Sciatic nerve (tissue), 2 donors: ENCODE data around the gene RNU6-9. TPM values are rescaled to one million over a fixed set of nuclear protein-coding genes. Genes with fewer than 3 reads are reported as not detected.
A peak's percentile ranks its signal among the peaks of the same experiment; 100 is the strongest.

Experiments used
- ATAC-seq: fragments of 200-7000 bp; cut with Tn5 transposase; one replicate; pipeline ENCODE4 v1.9.1; 2020; ENCODE audit warnings: mild to moderate bottlenecking, moderate library complexity
- DNase-seq: peaks from one replicate; pipeline ENCODE4 v3.0.0-alpha.2; 2020; ENCODE audit warnings: low spot score
- intact Hi-C: fragments of 100-400 bp; cut with DNase I; formaldehyde crosslinking; loops from one replicate; pipeline ENCODE4 v1.14.2; 2022
- total RNA-seq: library from RNA; stranded (reverse); fragmentation: NEBNext Ultra II Directional; extraction: Animal tissue kit (Norgen Biotek cat#: 25700); gene quantifications from one replicate; pipeline ENCODE4 v1.2.1, GENCODE V29; 2021
- donor health status: DM: no; HTN: no; CAD: no.
- donor health status: DM: no; HTN: no; CAD: no.

The RNU6-9 gene
- total RNA-seq, 1 donor from 2014 or later, result not detected

DNA sequence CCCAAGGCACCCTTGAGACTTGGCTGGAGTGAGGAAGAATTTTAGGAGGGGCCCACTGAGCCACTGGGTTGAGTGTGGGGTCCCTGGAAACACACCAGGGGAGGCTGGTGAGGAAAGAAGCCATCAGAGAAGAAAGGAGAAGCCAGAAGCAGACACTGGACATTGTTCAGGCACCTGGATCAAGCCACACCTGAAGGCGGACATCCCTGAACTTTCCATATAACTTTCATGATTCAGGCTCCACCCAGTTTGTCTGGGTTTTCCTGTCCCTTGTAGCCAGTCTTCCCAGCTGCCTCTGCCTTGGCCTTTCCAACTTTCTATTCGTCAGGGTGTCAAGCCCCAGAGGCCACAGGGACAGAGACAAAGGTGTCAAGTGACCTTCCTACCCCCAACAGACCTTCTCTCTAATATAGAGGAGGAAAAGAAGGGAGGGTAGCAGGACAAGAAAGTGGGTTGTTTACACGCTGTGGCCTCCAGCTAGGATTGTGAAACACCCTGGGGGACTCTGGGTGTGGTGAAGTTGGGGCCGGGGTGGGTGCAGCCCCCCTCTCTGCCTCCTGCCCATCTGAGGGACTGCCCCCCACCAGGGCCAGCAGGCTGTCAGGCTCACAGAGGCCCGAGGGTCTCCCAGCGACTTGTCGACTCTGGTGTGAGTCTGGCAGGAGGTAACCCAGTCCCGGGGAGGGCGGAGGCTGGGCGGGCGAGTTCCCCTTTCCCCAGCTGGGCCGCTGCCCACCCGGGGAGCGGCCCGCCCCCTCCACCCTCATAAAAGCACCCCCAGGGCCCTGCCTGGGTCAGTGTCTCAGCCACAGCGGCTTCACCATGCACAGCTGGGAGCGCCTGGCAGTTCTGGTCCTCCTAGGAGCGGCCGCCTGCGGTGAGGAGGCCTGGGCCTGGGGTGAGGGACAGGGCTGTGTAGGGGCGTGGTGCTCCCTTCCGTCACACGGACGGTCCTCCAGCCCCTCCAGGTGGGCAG lies 34.1 kb upstream of the RNU6-9 start, which contains the start of gene CFD:
CFD (plus strand) TSS at position 797 of the 976 bp plus-strand sequence; CDS start at position 823, 26 bp downstream.
- intact Hi-C loops, result no loop called here
- ATAC-seq (peak; percentile 78), DNase-seq (peak; percentile 86)

DNA sequence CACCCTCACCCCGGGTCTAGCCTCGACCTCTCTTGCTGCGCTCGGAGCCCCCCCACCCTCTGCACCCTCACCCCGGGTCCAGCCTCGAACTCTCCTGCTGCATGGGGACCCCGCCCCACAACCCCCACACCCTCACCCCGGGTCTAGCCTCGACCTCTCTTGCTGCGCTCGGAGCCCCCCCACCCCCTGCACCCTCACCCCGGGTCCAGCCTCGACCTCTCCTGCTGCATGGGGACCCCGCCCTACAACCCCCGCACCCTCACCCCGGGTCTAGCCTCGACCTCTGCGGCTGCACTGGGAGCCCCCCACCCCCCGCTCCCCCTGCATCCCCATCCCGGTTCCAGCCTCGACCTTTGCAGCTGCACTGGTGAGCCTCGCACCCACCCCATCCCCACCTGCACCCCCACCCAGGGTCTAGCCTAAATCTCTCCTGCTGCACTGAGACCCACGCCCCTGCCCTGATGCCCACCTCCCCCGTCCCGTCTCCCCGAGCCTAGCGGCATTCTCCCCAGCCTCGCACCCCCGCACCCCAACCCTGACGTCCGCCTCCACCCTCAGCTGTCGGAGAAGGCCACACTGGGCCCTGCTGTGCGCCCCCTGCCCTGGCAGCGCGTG lies 32.0 kb upstream of the RNU6-9 start:
- ATAC-seq (no peak), DNase-seq (no peak)
- intact Hi-C loops, result no loop called here

GRCh38 chr19:861756-862580 lies 31.3 kb upstream of the RNU6-9 start:
- DNase-seq (peak; percentile 79), ATAC-seq (peak; percentile 0)
- intact Hi-C loops, result no loop called here

DNA sequence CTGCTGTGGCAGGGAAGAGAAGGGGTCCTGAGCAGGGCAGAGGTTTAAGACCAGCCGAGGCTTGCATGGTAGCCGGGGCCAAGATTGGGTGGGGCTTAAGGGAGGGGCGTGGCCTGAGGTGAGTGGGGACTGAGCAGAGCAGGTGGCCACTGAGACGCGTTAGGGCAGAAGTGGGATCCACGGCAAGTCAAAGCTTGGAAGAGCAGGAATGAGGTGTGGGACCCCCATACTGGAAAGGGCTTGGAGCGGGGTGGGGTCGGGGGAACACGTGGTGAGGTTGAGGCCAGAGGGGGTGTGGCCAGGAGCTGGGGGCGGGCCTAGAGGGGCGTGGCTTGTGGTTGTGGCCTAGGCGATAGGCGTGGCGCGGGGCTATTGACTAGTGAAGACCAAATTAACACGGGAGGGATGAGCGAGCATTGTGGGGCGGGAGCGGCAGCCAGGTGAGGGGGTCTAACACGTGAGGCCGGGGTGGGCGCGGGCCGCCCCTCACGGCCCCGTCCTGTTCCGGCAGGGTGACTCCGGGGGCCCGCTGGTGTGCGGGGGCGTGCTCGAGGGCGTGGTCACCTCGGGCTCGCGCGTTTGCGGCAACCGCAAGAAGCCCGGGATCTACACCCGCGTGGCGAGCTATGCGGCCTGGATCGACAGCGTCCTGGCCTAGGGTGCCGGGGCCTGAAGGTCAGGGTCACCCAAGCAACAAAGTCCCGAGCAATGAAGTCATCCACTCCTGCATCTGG lies 30.5 kb upstream of the RNU6-9 start:
- intact Hi-C loops, result no loop called here
- ATAC-seq, result peak; percentile 6
- peak; percentile 84 for DNase-seq

DNA sequence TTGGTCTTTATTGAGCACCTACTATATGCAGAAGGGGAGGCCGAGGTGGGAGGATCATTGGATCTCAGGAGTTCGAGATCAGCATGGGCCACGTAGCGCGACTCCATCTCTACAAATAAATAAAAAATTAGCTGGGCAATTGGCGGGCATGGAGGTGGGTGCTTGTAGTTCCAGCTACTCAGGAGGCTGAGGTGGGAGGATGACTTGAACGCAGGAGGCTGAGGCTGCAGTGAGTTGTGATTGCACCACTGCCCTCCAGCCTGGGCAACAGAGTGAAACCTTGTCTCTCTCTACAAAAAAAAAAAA lies 30.0 kb upstream of the RNU6-9 start:
- intact Hi-C loops, result no loop called here
- DNase-seq, result no peak
- ATAC-seq, result no peak

GRCh38 chr19:866769-867300 lies 26.4 kb upstream of the RNU6-9 start:
- intact Hi-C loops, result no loop called here
- no peak for ATAC-seq
- no peak for DNase-seq

DNA sequence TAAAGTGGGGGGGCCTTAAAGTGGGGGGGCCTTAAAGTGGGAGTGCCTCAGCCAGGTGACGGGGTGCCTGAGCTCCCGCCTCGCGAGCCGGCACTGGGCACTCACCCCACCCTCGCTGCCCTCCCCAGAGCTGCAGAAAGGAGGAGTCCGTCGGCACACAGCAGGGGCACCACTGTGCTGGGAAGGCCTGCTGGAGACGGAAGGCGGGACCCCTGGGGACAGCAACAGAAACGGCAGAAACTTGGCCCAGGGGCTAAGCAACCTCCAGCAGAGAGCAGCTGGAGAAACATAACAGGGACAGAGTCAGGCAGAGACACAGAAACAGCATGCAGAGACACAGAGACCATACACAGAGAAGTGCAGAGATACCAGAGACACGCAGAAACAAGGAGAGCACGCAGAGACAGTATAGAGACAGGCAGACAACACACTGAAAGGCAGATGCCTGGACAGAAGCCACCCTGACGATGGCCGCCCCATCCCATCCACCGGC lies 25.9 kb upstream of the RNU6-9 start:
- DNase-seq (no peak), ATAC-seq (peak; percentile 14)
- intact Hi-C loops, result no loop called here

GRCh38 chr19:867855-868457 lies 25.3 kb upstream of the RNU6-9 start:
- DNase-seq (no peak), ATAC-seq (no peak)
- intact Hi-C loops, result no loop called here

- DNase-seq (no peak), ATAC-seq (peak; percentile 2)
- intact Hi-C loops, result no loop called here
Observed at GRCh38 chr19:868458-869244, 24.6 kb upstream of the RNU6-9 start.

DNA sequence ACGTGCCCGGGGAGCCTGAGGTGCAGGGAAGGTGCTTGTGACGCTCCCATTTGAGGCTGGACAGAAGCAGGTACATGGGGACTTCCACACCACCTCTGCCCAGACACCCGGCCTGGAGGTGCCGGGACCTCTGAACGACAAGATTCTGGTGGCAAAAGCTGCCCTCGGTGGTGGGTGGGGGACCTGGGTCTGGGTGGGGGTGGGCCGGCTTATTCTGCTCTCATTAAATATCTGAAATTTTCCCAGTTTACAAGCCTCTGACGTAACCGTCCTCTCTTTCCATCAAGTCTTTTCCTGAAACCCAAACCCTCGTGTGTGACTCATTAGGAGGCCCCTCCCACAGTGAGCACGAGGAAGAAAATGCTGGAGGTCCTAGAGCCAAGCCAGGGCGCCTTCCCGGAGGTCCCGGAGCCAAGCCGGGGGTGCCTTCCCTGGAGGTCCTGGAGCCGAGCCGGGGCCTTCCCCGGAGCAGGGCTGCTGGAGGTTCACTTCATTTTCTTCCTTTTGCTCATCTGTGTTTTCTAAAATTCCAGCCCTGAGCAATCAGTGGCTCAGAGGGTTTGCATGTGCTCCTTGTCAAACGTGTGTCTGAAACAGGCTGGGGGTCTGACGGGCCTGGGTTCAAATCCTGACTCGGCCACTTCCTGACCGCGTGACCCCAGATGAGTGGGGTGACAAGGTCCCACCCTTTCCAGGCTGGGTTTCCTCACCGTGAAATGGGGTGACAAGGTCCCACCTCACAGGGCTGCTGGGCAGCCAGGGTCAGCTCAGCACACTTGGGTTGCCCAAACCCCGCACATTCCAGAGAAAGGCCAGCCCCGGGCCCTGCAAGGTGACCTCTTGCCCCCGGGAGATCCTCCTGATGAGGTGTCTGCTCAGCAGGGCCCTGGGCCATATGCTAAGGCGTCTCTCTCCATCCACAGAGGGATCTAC lies 23.8 kb upstream of the RNU6-9 start:
- ATAC-seq, result peak; percentile 77
- DNase-seq, result peak; percentile 87
- intact Hi-C loops, result no loop called here

DNA sequence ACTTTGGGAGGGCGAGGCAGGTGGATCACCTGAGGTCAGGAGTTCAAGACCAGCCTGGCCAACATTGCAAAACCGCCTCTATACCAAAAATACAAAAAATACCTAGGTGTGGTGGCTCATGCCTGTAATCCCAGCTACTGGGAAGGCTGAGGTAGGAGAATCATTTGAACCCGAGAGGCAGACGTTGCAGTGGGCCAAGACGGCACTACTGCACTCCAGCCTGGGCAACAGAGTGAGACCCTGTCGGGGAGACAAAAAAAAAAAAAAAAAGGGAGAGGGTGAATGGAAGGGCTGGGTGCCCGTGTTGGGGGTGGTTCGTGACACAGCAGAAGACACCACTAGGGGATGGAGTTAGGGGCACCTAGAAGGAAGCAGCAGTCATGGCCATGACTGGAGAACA lies 23.0 kb upstream of the RNU6-9 start:
- no peak for DNase-seq
- intact Hi-C loops, result no loop called here
- ATAC-seq, result no peak

DNA sequence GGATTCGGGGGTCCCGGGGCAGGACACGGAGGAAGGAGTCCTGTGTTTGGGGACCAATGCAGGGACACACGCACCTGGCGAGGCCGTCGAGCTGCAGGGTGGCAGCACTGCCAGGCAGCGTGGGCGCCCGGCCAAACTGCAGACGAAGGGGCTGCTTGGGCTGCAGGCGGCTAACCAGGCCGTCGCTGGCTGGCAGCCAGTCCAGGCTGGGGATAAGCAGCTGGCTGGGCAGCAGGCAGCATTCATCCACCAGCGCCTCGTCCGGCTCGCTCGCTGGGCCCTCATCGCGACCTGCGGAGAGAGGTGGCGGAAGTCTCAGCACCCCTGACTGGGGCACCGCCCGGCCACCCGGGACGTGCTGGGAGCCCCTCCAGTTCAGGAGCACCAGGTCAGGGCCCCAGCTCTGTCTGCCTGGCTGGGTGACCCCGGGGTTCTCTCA lies 22.3 kb upstream of the RNU6-9 start:
- intact Hi-C loops, result no loop called here
- DNase-seq (no peak), ATAC-seq (no peak)

GRCh38 chr19:871446-872265 lies 21.6 kb upstream of the RNU6-9 start:
- intact Hi-C loops, result no loop called here
- ATAC-seq (no peak), DNase-seq (no peak)

DNA sequence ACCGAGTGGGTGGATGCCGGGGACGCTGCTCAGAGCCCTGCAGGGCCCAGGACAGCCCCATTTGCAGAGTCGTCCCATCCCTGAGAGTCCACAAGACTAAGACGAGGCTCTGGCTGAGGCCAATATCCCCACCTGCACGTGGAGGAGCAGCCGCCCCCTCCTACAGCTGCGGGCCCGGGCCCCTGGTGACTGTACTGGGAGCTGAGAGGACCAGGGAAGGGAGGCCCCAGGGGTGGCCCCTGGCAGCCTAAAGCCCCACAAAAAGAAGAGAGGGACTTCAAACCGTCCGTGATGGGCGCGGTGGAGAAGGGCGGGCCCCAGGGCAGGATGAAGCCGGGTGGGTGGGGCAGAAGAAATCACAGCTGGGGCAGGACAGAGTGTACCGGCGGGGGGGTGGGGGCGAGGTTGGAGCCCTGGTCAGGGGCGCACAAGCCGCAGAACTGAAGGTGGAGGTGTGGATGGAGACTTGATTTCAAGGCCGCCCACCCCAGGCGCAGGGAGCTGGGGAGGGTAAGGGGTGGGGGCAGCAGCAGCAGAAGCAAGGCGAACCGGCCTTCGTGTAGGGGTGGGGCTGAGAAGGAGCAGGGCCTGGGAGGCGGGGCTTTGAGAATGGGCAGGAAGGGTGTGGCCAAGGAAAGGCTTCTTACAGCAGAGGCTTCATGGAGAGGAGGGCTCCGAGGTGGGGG lies 20.9 kb upstream of the RNU6-9 start:
- DNase-seq, result peak; percentile 79
- intact Hi-C loops, result no loop called here
- ATAC-seq, result peak; percentile 1

- no peak for ATAC-seq
- intact Hi-C loops, result no loop called here
- DNase-seq, result no peak
Observed at GRCh38 chr19:873084-873483, 20.2 kb upstream of the RNU6-9 start.
